ENCODE results near the gene ELOA. TPM values are rescaled to one million over a fixed set of nuclear protein-coding genes. Genes with fewer than 3 reads are reported as not detected.

ELOA gene
- total and polyA plus RNA-seq, 2 of the 13 experiments (the other 11 are each of a cell fraction or from before 2014, with no cell fraction given), result 14.2 to 28.5 TPM

DNA sequence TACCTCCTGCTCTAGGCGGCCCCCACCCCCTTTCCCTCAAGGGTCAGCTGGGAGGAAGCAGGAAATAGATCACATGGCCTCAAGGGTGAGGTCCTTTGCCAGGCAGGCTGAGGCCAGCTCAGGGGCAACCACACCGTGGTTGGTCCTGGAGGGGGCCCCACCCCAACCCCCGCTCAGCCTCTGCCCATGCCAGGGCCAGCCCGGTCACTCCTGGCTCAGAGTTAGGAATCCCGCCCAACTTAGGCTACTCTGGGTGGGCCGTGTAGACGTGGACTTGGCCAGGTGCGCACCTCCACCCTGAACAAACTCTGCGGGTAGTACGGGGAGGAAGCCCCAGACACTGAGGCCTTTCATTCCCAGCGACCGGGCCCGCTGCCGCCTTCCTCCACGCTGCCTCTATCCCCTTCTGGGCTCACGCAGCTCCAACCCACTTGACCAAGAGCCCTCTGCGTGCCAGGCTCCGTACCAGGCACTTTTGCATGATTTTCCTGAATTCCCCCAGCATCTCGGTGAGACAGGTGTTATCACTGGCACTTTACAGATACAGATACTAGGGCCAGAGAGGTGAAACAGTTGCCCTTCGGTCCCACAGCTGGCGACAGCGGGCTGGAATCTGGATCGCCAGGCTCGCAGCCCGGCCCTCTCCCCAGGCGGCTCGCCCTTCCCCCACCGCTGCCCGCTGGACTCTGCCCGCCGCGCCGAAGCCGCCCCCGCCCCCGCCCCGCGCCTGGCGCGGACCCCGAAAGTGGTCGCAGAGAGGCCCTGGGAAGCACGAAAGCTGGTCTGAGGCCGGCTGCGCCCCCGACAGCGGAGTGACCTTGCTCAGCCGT lies 56.5 kb downstream of the ELOA start (continued):
- TF ChIP-seq ZC3H4 (CRISPR knock-in tag; IDR thresholded peaks at IDR 0.05; ENCODE audit: borderline replicate concordance) (peak; percentile 80; the same call in 1 of the 2 replicates), ZNF430 (CRISPR knock-in tag; IDR thresholded peaks at IDR 0.05) (no peak), ZNF782 (CRISPR knock-in tag; IDR thresholded peaks at IDR 0.05; ENCODE audit: borderline replicate concordance) (no peak), ZNF607 (CRISPR knock-in tag; IDR thresholded peaks at IDR 0.05; ENCODE audit: borderline replicate concordance) (no peak), POLR2G (IDR thresholded peaks at IDR 0.05; ENCODE audit: low read depth, low read length) (peak; percentile 81), NR2F1 (CRISPR knock-in tag; IDR thresholded peaks at IDR 0.05) (0 out of 4 replicates have a peak, but pooled peaks of 1 of the 2 experiments have one; percentile 12), ISL2 (CRISPR knock-in tag; IDR thresholded peaks at IDR 0.05) (no peak), MED1 (CRISPR knock-in tag; IDR thresholded peaks at IDR 0.05) (peak; percentile 32), YEATS2 (CRISPR knock-in tag; IDR thresholded peaks at IDR 0.05; ENCODE audit: borderline replicate concordance) (peak; percentile 81), LCORL (IDR thresholded peaks at IDR 0.05) (no peak), LCORL (CRISPR knock-in tag; IDR thresholded peaks at IDR 0.05) (peak; percentile 59; the same call in 1 of the 2 replicates), EP300 (IDR thresholded peaks at IDR 0.05; ENCODE audit: low read depth in 2 of 2, low read length in 2 of 2) (peak in 1 of 2 experiments; percentile 29; a peak in 1 of 4 replicates), EP300 (CRISPR knock-in tag; IDR thresholded peaks at IDR 0.05; ENCODE audit: borderline replicate concordance) (peak; percentile 58), ZNF720 (CRISPR knock-in tag; IDR thresholded peaks at IDR 0.05) (no peak), SYNCRIP (IDR thresholded peaks at IDR 0.05; ENCODE audit: insufficient read depth, low read depth, low read length) (no peak), FOXA1 (IDR thresholded peaks at IDR 0.05) (no peak), FOXA1 (CRISPR knock-in tag; IDR thresholded peaks at IDR 0.05) (no peak)
- TF ChIP-seq, protein P1, sequence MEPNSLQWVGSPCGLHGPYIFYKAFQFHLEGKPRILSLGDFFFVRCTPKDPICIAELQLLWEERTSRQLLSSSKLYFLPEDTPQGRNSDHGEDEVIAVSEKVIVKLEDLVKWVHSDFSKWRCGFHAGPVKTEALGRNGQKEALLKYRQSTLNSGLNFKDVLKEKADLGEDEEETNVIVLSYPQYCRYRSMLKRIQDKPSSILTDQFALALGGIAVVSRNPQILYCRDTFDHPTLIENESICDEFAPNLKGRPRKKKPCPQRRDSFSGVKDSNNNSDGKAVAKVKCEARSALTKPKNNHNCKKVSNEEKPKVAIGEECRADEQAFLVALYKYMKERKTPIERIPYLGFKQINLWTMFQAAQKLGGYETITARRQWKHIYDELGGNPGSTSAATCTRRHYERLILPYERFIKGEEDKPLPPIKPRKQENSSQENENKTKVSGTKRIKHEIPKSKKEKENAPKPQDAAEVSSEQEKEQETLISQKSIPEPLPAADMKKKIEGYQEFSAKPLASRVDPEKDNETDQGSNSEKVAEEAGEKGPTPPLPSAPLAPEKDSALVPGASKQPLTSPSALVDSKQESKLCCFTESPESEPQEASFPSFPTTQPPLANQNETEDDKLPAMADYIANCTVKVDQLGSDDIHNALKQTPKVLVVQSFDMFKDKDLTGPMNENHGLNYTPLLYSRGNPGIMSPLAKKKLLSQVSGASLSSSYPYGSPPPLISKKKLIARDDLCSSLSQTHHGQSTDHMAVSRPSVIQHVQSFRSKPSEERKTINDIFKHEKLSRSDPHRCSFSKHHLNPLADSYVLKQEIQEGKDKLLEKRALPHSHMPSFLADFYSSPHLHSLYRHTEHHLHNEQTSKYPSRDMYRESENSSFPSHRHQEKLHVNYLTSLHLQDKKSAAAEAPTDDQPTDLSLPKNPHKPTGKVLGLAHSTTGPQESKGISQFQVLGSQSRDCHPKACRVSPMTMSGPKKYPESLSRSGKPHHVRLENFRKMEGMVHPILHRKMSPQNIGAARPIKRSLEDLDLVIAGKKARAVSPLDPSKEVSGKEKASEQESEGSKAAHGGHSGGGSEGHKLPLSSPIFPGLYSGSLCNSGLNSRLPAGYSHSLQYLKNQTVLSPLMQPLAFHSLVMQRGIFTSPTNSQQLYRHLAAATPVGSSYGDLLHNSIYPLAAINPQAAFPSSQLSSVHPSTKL (CRISPR knock-in tag; IDR thresholded peaks at IDR 0.05), result peak; percentile 17; the same call in 1 of the 2 replicates
- TF ChIP-seq, protein P2, sequence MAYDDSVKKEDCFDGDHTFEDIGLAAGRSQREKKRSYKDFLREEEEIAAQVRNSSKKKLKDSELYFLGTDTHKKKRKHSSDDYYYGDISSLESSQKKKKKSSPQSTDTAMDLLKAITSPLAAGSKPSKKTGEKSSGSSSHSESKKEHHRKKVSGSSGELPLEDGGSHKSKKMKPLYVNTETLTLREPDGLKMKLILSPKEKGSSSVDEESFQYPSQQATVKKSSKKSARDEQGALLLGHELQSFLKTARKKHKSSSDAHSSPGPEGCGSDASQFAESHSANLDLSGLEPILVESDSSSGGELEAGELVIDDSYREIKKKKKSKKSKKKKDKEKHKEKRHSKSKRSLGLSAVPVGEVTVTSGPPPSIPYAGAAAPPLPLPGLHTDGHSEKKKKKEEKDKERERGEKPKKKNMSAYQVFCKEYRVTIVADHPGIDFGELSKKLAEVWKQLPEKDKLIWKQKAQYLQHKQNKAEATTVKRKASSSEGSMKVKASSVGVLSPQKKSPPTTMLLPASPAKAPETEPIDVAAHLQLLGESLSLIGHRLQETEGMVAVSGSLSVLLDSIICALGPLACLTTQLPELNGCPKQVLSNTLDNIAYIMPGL (CRISPR knock-in tag; IDR thresholded peaks at IDR 0.05; ENCODE audit: borderline replicate concordance in 1 of 2, low read depth in 1 of 2), result peak in 1 of 2 experiments; percentile 23; a peak in 2 of 4 replicates
- TF ChIP-seq, protein P3, sequence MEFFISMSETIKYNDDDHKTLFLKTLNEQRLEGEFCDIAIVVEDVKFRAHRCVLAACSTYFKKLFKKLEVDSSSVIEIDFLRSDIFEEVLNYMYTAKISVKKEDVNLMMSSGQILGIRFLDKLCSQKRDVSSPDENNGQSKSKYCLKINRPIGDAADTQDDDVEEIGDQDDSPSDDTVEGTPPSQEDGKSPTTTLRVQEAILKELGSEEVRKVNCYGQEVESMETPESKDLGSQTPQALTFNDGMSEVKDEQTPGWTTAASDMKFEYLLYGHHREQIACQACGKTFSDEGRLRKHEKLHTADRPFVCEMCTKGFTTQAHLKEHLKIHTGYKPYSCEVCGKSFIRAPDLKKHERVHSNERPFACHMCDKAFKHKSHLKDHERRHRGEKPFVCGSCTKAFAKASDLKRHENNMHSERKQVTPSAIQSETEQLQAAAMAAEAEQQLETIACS (CRISPR knock-in tag; IDR thresholded peaks at IDR 0.05), result no peak; the same call in 1 of the 2 replicates
